HCT116 (cell line): ENCODE results near the gene STIM2.

ENCODE experiments used
- CBX3 ChIP-seq: IDR thresholded peaks from 2 replicates; pipeline ENCODE4 v1.6.1; 2012; ENCODE audit warnings: low read depth
- SP1 ChIP-seq: IDR thresholded peaks from 2 replicates; pipeline ENCODE4 v1.6.1; 2012; ENCODE audit warnings: low read depth
- SRF ChIP-seq: IDR thresholded peaks from 2 replicates; pipeline ENCODE4 v1.6.1; 2012; ENCODE audit warnings: low read depth
- TF ChIP-seq, protein P1 (sequence below), 3 experiments: fragments of 200-600 bp in 1 of 3; sonication (generic) in 1 of 3; IDR thresholded peaks in 2 of 3; conservative IDR thresholded peaks in 1 of 3; 2 replicates each; pipeline ENCODE4 v1.5.1; 2012 to 2017; ENCODE audit warnings: low read depth in 2 of 3, low read length in 2 of 3, antibody characterized with exemption in 1 of 3, borderline replicate concordance in 1 of 3, control low read depth in 1 of 3, mild to moderate bottlenecking in 1 of 3, mixed read lengths in 1 of 3, mixed run types in 1 of 3, moderate library complexity in 1 of 3; ENCODE audit not compliant: insufficient read depth in 1 of 3

DNA sequence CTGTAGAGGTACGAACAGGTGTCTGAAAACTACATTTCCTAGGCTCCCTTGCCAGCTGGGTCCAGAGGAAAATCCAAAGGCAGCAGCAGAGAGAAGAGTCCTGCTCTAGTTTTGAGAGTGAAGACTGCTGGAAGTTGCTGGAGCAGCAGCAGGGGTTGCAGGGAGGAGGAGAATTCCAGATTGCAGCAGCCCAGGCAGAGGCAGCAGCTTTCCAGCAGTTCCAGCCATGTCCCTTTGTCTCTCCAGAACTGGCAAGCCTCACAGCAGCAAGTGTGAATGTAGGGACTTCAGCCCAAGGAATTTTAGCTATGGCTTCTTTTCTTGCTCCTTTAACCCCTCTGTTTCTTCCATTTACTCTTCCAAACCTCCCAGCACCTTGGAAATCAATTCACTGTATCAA lies 24.1 kb upstream of the STIM2 start:
- TF ChIP-seq, protein P1, sequence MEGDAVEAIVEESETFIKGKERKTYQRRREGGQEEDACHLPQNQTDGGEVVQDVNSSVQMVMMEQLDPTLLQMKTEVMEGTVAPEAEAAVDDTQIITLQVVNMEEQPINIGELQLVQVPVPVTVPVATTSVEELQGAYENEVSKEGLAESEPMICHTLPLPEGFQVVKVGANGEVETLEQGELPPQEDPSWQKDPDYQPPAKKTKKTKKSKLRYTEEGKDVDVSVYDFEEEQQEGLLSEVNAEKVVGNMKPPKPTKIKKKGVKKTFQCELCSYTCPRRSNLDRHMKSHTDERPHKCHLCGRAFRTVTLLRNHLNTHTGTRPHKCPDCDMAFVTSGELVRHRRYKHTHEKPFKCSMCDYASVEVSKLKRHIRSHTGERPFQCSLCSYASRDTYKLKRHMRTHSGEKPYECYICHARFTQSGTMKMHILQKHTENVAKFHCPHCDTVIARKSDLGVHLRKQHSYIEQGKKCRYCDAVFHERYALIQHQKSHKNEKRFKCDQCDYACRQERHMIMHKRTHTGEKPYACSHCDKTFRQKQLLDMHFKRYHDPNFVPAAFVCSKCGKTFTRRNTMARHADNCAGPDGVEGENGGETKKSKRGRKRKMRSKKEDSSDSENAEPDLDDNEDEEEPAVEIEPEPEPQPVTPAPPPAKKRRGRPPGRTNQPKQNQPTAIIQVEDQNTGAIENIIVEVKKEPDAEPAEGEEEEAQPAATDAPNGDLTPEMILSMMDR (IDR thresholded peaks at IDR 0.05 in 2 of 3, conservative IDR thresholded peaks at IDR 0.05 in 1 of 3; ENCODE audit: borderline replicate concordance in 1 of 3, insufficient read depth in 1 of 3, low read depth in 2 of 3, low read length in 2 of 3): no peak
- TF ChIP-seq SP1 (no peak), SRF (no peak), CBX3 (no peak)
